Activated gamma-delta T cell treated with anti-CD3 and anti-CD28 coated beads, Interleukin-2, amount 50 U/mL, for 16 hours (primary cell): ENCODE results near the gene PISD.
"Not testable (repeated sequence)": the region's sequence is repeated elsewhere in the genome, so short reads cannot be mapped to it uniquely, and the experiment has no call there.

ENCODE experiments used
- DNase-seq: peaks from one replicate; pipeline ENCODE4 v3.0.0-alpha.2; 2020; ENCODE audit warnings: low read depth

Gene PISD

DNA sequence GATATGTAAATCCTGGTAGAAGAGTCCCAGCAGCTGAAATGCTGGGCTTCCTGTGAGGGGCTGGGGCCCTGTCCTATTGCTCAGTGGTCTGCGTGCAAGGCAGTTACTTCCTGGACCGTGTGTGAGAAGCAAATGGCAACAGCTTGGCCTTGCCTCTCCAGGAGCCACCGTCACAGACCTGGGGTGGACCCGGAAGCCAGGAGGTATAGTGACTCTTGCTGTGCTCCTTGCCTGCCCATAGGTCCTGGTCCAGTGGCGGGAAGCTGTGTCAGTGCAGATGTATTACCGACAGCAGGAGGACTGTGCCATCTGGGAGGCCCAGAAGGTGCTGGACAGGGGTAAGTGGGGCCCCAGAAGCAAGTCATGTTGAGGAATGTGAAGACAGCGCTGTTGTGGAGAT is 54.3 kb downstream of the PISD start:
- DNase-seq, result no peak

DNA sequence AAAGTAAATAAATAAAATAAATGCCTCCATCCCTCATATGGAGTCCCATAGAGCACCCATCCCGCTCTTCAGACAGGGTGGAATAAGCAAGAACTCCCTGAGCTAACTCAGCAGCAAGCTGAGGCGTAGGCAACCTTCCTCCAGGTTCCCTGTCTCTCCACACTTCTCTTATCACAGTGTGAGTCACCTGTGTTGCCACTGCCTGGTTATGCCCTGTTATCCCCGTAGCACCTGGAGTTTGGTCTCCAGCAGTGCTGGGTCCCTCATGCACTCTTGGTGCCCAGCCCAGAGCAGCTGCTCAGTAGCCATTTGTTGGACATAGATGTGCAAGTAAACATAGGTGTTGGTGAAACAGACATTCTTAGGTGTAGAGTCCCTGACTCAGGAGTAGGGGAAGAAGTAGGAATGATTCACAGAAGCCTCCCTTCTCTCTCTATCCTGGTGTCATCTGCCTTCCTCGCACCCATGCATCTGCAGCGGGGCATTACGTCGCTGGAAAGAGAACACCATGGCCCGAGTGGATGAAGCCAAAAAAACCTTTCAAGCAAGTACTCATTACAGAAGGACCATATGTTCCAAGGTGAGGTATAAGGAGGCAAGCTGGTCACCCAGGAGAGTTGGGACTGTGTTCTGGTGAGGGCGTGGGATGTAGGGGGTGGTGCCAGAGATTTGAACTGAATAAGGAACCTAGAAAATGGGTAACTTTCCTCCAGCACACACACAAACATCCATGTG is 56.0 kb downstream of the PISD start:
- no peak for DNase-seq

DNA sequence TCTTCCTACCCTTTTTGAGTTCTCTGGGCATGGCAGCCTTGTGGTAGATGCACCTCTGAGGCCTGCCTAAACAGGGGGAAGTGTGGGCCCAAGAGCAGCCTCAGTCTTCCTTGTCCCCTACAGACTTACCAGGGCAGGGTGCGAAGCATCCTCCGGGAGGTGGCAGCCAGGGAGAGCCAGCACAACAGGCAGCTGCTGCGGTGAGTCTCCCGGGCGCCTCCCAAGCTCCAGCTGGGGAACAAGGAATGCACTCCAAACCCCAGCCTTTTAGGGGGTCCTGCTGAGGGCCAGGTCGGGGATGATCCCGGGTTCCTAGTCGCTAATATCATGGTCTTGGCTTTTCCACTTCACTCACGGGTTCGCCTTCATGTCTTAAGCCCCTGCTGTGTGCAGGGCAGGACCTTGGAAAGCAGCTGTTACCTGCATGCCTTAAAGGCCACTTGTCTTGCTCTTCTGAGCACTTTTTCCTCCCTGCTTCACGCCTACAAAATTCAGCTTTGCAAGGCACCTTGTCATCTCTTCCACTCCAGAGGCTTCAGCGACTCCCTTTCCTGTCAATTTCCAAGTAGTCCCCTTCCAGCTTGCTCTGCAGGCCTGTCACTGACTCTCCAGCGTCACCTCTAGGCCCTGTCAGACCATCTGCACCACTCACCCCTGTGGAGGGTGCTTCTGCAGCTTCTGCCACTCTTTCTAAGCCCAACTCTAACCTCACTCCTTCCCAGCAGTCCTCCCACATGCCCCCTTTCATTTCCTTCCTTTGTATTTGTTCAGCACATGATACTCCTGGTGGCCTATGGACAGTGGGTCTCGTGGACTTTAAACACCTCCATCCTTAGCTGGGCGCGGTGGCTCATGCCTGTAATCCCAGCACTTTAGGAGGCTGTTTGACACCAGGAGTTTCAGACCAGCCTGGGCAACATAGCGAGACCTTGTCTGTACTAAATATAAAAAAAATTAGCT is 57.0 kb downstream of the PISD start:
- no peak for DNase-seq

DNA sequence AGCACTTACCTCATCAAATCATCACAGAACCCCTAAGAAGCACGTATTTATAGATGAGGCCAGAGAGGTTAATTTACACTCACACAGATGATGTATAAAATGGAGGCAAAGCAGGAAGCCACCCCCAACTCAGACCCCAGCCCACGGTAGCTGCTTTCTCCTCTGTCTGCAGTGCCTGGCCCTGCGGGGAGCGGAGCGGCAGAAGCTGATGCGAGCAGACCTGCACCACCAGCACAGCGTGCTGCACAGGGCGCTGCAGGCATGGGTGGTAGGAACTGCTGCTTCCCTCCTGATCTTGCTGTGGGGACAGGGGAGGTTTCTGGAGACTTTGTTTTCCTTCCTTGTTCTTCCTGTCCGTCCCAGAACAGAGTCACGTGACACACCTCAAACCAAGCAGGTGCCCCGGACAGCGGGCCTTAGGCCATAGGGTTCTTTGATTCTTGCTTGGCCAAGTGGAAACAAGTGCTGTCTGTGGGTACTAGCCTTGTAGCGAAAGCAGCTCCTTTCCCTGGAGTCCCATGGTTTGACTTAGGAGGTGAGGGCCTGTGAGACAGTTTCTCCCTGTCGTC is 57.8 kb downstream of the PISD start:
- no peak for DNase-seq

DNA sequence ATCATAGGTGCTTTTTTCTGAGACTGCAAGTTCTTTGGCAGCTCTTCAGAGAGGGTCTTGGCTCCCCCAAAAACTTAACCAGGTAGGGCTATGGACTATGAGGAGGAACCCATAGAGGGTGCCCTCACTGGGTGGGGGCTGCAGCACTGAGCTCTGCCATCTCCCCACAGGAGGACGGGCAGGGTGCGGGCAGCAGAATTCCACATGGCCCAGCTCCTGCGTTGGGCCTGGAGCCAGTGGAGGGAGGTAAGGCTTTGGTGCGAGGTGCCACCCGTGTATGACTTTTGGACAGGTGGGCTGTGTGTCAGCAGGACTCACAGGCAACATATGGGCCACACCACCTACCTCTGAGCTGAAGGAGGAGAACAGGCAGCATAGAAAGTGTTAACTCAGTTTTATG is 58.4 kb downstream of the PISD start:
- no peak for DNase-seq

DNA sequence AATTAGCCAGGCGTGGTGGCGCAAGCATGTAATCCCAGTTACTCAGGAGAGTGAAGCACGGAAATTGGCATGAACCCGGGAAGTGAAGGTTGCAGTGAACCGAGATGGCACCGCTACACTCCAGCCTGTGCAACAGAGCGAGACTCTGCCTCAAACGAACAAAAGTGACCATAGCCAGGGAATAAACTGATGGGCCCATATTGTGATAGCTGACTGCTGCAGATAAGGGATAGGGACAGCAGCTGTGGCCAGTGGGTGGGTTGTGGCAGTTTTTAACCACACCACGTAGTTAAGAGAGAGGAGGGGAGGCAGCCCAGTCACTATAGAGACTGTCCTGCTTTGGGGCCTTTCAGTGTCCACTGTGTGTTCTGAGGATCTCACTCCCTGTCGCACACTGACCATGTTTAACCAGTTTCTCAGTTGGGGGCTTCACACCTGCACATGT is 58.9 kb downstream of the PISD start:
- DNase-seq, result no peak

DNA sequence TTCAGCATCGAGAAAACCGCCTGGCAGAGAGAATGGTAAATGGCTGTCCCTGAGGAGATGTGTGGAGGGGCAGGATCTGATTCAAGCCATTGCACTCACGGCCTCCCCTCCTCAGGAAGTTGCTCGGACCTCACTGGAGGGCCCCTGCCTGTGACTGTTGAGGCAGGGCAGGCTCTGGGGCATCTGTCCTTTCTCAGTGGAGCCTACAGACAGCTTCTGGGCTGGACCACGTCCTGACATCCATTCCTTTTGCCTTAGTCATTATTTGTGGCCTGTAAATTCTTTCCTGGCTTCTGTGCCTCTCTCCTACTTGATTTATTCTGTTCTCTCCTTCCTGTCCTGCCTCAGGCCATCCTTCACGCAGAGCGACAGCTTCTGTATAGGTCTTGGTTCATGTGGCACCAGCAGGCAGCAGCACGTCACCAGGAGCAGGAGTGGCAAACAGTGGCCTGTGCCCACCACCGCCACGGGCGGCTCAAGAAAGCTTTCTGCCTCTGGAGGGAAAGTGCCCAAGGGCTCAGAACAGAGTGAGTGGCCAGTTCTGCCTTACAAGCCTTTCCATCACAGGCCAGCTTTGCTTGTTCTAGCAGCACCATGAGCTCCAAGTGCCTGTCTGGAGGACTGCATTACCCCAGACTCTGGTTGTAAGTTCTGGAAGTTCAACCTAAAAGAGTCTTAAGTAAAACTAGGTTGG is 59.6 kb downstream of the PISD start:
- no peak for DNase-seq

DNA sequence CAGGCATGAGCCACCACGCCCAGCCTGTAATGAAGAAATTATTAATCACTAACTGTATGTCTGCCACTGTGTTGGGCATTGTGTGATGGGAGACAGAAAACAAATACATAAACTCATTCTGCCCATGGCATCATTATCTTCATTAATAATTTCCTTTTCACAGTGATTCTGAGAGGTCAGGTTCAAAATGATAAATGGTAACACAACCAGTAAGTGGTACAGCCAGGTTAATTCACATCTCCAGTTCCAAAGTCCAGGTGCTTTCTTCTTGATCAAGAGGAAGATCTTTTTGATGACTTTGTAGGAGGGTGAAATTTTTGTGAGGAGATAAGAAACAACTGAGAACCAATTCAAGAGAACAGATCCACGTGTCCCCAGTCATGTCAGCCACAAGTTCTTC is 66.7 kb downstream of the PISD start:
- DNase-seq, result no peak

DNA sequence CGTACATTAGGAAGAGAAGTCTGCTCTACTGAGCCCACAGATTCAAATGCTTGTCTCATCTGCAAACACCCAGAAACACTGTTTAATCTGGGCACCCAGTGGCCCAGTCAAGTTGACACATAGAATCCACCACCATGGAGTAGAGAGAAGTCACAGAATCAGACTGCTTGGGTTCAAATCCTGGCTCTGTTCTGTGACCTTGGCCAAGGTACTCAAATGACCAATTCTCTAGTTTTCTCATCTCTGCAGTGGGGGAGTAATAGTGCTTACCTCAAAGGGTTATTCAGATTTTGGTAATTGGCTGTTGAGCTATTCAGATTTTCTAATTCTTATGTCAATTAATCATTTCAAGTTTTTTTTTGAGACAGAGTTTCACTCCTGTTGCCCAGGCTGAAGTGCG is 71.9 kb downstream of the PISD start:
- DNase-seq, result not testable (repeated sequence)

DNA sequence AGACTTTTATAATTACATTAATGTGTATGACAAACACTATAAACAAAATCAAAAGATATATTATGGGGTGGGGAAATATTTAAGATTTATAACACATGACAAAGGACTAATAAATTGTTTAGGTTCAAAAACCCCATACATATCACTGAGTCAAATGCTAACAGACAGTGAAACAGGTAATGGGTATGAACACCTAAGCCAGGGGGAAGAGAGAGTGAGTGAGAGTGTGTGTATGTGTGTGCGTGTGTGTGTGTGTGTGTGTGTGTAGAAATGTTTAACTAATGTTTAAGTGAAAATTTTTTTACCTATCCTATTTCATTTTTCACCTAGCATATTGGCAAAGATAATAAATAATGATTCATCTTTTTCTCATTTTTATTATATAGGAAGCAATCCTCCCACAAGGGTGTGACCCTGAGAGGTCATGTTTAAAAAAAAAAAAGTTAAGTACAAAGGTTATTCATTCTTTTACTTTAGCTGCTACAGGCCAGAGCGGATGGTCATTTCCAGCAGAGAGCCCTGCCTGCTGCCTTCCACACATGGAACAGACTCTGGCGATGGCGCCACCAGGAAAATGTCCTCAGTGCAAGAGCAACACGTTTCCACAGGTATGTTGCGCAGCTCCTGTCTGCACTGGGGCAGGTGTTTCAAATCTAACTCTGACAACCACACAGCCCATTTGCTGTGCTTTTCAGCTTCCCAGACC is 72.9 kb downstream of the PISD start:
- no peak for DNase-seq

DNA sequence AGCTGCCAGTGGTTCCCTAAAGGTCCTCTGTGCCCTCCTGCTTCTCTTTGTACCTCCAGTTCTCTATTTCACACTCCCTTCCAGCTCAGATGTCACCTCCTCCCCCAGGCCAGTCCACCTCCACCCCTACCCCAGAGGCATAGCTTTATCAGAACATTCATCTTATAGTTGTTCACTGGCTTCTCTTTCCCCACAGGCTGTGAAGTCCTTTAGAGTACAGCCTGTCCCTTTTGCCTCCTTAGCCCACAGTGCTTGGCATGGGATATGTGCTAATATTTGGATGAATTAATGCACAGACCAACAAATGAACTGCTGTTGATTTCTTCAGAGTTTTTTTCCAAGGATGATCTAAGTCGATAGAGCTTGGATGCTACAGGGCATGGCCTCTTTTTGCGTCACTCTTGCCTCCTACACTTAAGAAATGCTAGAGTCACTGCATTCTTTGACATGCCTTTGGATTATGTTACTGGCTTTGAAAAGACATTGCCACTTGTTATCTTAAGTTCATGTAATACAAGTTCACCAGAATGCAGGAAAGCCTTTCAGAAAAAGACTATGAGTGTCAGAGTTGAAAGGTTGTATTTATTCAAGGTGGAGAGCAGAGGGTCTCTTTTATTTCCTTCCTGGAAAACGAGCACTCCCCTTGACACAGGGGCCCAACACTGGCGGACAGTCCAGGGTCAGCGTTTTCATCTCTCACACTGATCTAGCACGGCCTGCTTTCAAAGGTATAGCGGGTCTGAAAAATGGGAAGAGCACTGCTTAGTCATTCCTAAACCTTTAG is 75.7 kb downstream of the PISD start:
- no peak for DNase-seq

DNA sequence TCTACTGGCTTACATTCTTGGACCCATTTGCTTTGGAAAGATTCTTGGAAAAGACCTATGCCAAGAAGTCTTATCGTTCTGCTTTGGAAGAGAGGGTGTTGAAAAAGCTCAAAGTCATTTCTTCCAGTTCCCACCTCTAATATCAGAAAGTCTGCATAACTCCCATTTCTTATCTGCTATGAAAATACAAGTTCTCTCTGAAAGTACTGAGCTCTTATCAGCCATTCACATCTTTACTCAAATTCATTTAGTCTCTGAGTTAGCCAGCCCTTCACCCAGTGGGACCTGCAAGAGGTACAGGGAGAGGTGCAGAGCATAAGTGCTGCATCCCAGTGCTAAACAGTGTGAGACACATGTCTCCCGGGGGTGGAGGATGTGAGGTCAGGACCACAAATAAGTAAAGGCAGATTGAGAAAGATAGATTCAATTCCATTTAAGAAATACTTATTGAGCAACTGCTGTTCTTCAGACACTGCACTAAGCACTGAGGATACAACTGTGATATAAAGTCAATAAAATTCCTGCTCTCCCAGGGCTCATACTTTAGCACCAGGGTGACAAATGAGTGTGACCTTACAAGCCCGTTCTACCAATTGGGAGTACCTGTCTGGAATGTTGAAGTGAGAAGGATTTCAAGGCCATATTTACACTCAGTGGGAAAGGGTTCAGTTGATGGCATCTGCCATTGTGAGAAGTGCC is 76.7 kb downstream of the PISD start:
- DNase-seq, result no peak

DNA sequence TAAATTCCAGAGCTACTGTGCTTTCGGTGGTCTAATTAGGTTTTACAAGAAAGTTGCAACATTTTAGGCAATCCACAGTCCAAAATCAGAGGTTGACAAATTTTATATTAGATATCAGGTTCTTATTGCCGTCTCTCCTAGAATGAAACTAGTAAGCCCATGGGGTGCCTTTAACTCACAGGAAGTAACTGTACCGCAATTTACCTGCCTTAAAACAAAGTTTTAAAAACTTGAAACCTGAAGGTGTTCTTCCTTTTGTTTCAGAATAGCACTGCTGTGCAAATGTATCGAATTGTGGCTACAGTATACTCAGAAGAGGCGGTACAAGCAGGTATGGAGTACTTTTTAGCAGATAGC is 77.2 kb downstream of the PISD start:
- no peak for DNase-seq

DNA sequence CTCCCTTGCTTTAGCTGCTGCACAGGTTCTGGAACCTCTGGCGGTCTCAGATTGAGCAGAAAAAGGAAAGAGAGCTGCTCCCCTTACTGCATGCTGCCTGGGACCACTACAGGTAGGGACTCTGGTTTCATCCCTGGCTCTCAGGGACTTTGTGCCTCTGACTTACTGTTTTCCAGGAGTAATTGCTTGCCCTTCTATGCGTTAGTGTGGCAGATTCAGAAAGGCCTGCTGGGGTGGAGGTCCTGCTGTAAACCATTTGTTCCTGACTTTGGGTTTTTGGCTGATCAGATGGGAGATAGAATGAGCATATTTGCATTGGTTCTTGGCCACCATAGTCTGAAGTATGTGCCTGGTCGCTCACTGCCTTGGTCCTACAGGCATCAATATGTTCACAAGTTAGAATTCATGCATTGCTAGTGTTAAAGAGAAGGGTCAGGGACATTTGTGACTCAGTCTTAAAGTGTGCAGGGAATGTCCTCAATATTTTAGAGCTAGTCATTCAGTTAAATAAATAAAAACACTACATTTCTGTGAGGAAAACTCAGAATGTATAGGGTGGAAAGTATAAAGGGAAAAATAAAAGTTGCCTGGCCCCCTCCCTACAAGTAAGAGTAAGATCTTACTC is 78.0 kb downstream of the PISD start:
- DNase-seq, result no peak

DNA sequence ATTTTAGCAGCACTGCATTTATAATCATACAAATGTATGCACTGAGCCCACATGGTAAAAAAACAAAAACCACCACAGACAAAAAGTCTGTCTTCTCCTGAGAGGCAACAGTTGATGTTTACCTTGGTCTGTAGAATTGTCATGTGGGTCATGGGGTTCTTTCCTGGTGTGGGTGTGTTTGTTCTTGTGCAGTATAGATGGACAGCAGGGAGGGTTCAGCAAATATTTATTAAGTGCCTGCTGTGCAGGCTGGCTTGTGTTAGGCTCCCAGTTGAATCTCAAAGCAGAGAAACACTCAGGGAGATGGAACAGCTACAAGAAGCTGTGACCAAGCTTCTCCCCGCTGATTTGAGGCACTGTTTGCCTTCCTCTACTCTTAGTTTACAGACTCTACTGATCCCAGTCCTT is 82.2 kb downstream of the PISD start:
- DNase-seq, result no peak

DNA sequence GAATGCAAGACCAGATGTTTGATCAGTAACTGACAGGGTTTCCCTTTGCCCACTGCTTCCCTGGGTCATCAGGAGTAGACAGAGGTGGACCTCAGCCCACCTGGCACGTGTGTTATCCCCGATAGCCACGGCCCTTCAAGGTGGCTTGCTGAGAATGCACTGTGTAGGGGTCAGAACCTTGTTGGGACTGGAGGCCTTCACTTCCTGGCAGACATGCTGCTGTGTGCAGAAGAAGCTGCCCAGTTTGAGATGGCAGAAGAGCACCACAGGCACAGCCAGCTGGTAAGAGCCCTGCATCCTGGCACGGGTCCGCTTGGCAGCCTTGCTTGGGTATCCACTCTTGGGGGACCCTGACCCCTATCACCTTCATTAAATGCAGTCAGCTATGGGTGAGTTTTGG is 83.8 kb downstream of the PISD start:
- no peak for DNase-seq

DNA sequence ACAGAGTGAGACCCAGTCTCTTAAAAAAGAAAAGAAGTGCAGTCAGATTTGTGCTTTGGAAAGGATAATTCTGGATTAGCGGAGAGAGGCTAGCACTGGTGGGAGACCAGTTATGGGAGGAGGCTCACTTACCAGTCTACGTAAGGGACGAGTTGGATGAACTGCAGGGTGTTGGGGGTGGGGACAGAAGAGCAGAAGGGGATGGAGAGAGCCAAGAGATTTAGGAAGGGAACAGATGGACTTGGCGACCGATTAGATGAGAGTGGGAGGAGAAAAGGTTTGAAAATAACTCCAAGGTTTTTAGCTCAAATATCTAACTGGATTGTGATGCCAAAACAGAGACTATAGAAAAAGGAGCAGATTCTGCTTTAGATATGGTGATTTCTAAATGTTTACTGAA is 84.3 kb downstream of the PISD start:
- DNase-seq, result no peak

DNA sequence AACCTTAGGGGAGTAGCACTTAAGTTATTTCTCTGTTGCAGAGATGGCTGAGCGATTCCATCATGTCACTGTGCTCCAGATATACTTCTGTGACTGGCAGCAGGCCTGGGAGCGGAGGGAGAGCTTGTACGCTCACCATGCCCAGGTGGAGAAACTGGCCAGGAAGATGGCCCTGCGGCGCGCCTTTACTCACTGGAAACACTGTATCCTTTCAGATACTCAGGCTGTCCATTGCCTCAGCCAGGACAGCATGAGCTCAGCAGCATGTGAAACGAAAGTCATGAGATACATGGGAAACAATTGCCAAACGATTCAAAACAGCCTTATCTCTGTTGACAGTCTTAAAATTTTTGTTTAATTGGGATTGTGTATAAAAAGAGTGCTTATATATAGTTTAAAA is 86.8 kb downstream of the PISD start:
- DNase-seq, result no peak

DNA sequence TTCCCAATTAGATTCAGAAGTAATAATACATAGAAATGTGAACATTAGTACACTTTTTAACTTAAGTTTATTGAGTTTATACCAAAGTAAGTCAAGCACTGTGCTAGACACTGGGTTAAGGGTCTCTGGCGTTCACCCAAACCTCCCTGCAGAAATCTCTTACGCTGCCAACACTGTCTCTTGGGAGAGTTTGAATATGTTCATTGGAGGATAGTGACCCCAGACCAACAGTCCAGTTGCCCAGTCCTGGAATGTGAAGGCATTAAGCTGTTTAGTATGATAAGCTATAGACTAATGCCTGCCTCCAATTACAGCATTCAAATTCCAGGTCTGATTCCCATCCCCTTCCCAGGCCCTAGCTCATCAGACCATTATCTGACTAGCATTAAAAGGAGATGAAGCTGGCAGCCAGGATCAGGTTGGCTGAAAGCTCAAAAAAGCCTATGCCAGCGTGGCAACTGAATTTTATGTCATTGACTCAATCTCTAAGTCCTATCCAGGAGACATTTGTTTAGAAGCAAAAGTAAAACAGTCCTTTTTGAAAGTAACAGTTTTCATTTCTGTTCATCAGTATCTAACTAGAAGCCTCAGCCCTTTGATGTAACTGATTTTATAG is 87.9 kb downstream of the PISD start:
- DNase-seq, result no peak
